Karpas-422 (cell line): ENCODE measurements around the gene FTHL17. TPM values are rescaled to one million over a fixed set of nuclear protein-coding genes. Genes with fewer than 3 reads are reported as not detected.

Experiments used
- DNase-seq: peaks from one replicate; pipeline ENCODE4 v3.0.0-alpha.2; 2015
- H2AFZ ChIP-seq: fragments of 200-600 bp; sonication (generic); 2 replicates; pipeline ENCODE4 v1.6.1; 2014; ENCODE audit warnings: antibody characterized with exemption, low read length, mixed read lengths
- H3K27ac ChIP-seq: fragments of 200-600 bp; sonication (generic); 2 replicates; pipeline ENCODE4 v1.5.1; 2014; ENCODE audit warnings: mild to moderate bottlenecking, low read length, moderate library complexity
- H3K27me3 ChIP-seq: fragments of 200-600 bp; sonication (generic); 2 replicates; pipeline ENCODE4 v1.6.1; 2014; ENCODE audit warnings: low read length, mixed read lengths
- H3K36me3 ChIP-seq: fragments of 200-600 bp; sonication (generic); 2 replicates; pipeline ENCODE4 v1.6.1; 2014; ENCODE audit warnings: low read length, mixed read lengths; ENCODE audit not compliant: insufficient read depth
- H3K4me1 ChIP-seq: fragments of 200-600 bp; sonication (generic); 2 replicates; pipeline ENCODE4 v1.6.1; 2014; ENCODE audit warnings: mild to moderate bottlenecking, low read length, mixed read lengths
- H3K4me2 ChIP-seq: fragments of 200-600 bp; sonication (generic); 2 replicates; pipeline ENCODE4 v1.6.1; 2014; ENCODE audit warnings: low read length, low read depth, mild to moderate bottlenecking; ENCODE audit not compliant: poor library complexity, severe bottlenecking
- H3K4me3 ChIP-seq: fragments of 200-600 bp; sonication (generic); 2 replicates; pipeline ENCODE4 v1.5.1; 2014; ENCODE audit warnings: mild to moderate bottlenecking, antibody characterized with exemption, low read length, mixed read lengths
- H3K79me2 ChIP-seq: fragments of 200-600 bp; sonication (generic); 2 replicates; pipeline ENCODE4 v1.6.1; 2014; ENCODE audit warnings: mild to moderate bottlenecking, low read length, mixed read lengths
- H3K9ac ChIP-seq: fragments of 200-600 bp; sonication (generic); 2 replicates; pipeline ENCODE4 v1.6.0; 2014; ENCODE audit warnings: low read length
- H3K9me2 ChIP-seq: fragments of 200-600 bp; sonication (generic), shearing (Covaris generic); replicated peaks from 2 replicates; pipeline ENCODE4 v1.6.0; 2014; ENCODE audit warnings: mild to moderate bottlenecking, low read length, moderate library complexity; ENCODE audit not compliant: insufficient read depth
- H3K9me3 ChIP-seq: fragments of 300-700, 200-600 bp; sonication (generic); 2 replicates; pipeline ENCODE4 v1.6.1; 2014; ENCODE audit warnings: low read length, mixed read lengths
- H4K20me1 ChIP-seq: fragments of 200-600 bp; sonication (generic); 2 replicates; pipeline ENCODE4 v1.6.1; 2014; ENCODE audit warnings: mild to moderate bottlenecking, antibody characterized with exemption, low read length, low read depth; ENCODE audit not compliant: insufficient read depth
- total RNA-seq: library from RNA; depleted of rRNA; stranded (reverse); fragments of >200 nt; shearing (Covaris generic); gene quantifications from 2 replicates; pipeline ENCODE4 v1.2.3, GENCODE V29; 2014; ENCODE audit warnings: low replicate concordance; rRNA removed

FTHL17 gene
- not detected in 2 replicates for total RNA-seq

DNA sequence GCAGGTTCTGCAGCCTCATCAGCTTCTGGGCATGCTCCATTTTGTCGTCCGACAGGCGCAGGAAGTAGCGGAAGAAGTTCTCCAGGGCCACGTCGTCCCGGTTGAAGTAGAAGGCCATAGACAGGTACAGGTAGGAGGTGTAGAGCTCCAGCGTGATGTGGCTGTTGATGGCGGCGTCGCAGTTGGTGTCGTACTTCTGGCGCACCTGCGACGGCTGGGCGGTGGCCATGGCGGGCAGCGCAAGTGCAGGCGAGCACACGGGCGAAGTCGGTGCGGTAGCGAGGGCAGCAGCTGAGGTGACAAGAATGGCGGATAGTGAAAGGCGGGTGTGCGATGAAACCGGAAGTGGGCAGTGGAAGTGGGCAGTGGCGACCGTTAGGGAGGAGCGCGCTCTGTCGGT, at the start of gene FTHL17:
FTHL17 (minus strand) TSS at position 317 of the 400 bp plus-strand sequence; CDS start at position 229, 88 bp downstream.
- no peaks in the 10 kb centered on the region for H3K9me2 ChIP-seq
- H3K4me1 ChIP-seq, result no peaks in the 10 kb centered on the region
- no peaks in the 10 kb centered on the region for H3K79me2 ChIP-seq
- H3K9ac ChIP-seq, result no peak within 1 kb of the TSS
- H2AFZ ChIP-seq, result no peak within 1 kb of the TSS
- no peaks in the 10 kb centered on the region for H4K20me1 ChIP-seq
- no peak within 1 kb of the TSS for H3K4me3 ChIP-seq
- H3K9me3 ChIP-seq, result peaks cover 6% of the 10 kb centered on the region
- H3K4me2 ChIP-seq, result no peak within 1 kb of the TSS
- H3K27me3 ChIP-seq, result no peaks in the 10 kb centered on the region
- no peak for DNase-seq
- no peaks in the 10 kb centered on the region for H3K36me3 ChIP-seq
- H3K27ac ChIP-seq, result no peak within 1 kb of the TSS

- DNase-seq, result no peak
- no peak overlapping the region for H3K9ac ChIP-seq
Measured at GRCh38 chrX:31117266-31117665, 45.4 kb upstream of the FTHL17 start.

DNA sequence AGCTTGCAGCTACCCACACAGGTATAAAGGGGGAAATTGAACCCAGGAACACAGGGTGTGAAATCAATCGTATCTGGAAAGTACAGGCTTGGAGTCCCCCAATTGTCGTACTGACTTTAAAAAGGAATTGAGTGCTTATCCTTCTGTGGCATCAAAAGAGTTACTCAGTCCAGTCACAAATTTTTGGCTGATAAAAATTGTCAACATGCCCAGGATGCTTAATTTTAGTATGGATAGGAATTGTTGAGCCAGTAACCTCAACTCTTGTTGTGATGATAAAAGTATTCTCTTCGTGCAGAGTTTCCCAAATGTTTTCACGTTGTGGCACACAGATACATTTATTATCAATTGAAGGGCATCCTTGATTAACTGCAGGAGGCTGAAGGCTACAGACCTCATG, 43.6 kb upstream of the FTHL17 start:
- Histone ChIP-seq H3K9ac (no peak overlapping the region), H3K27me3 (no peaks in the 10 kb centered on the region), H3K27ac (no peak overlapping the region), H3K36me3 (no peaks in the 10 kb centered on the region), H3K4me1 (no peaks in the 10 kb centered on the region), H3K4me2 (no peak overlapping the region), H4K20me1 (no peaks in the 10 kb centered on the region), H3K9me3 (no peaks in the 10 kb centered on the region; the same call in 1 of the 2 replicates), H3K9me2 (no peaks in the 10 kb centered on the region), H2AFZ (no peak overlapping the region), H3K79me2 (no peaks in the 10 kb centered on the region), H3K4me3 (no peak overlapping the region)
- no peak for DNase-seq

More at GRCh38 chrX:31117266-31117665, 45.4 kb upstream of the FTHL17 start:
- Histone ChIP-seq H3K9me3 (no peaks in the 10 kb centered on the region; the same call in 1 of the 2 replicates), H3K27ac (no peak overlapping the region), H3K4me3 (no peak overlapping the region), H3K27me3 (no peaks in the 10 kb centered on the region), H4K20me1 (no peaks in the 10 kb centered on the region), H3K36me3 (no peaks in the 10 kb centered on the region), H3K79me2 (no peaks in the 10 kb centered on the region), H3K4me1 (no peaks in the 10 kb centered on the region), H3K9me2 (no peaks in the 10 kb centered on the region), H3K4me2 (no peak overlapping the region), H2AFZ (no peak overlapping the region)

- H4K20me1 ChIP-seq, result no peaks in the 10 kb centered on the region
- H3K27me3 ChIP-seq, result no peaks in the 10 kb centered on the region
- H3K79me2 ChIP-seq, result no peaks in the 10 kb centered on the region
- H3K9ac ChIP-seq, result no peak overlapping the region
- H3K9me2 ChIP-seq, result no peaks in the 10 kb centered on the region
- H3K4me1 ChIP-seq, result no peaks in the 10 kb centered on the region
- no peak overlapping the region for H3K4me3 ChIP-seq
- no peak for DNase-seq
- no peak overlapping the region for H3K27ac ChIP-seq
- no peaks in the 10 kb centered on the region; the same call in 1 of the 2 replicates for H3K9me3 ChIP-seq
- H2AFZ ChIP-seq, result no peak overlapping the region
- no peak overlapping the region for H3K4me2 ChIP-seq
- H3K36me3 ChIP-seq, result no peaks in the 10 kb centered on the region
Measured at GRCh38 chrX:31114858-31115257, 43.0 kb upstream of the FTHL17 start.

- H3K27ac ChIP-seq, result no peak overlapping the region
- H3K4me1 ChIP-seq, result no peaks in the 10 kb centered on the region
- H3K4me3 ChIP-seq, result no peak overlapping the region
- no peaks in the 10 kb centered on the region for H3K9me2 ChIP-seq
- DNase-seq, result no peak
- H4K20me1 ChIP-seq, result no peaks in the 10 kb centered on the region
- H3K36me3 ChIP-seq, result no peaks in the 10 kb centered on the region
- H3K9ac ChIP-seq, result no peak overlapping the region
- no peaks in the 10 kb centered on the region for H3K79me2 ChIP-seq
- H3K27me3 ChIP-seq, result no peaks in the 10 kb centered on the region
- H3K4me2 ChIP-seq, result no peak overlapping the region
- no peak overlapping the region for H2AFZ ChIP-seq
- H3K9me3 ChIP-seq, result peaks cover 4% of the 10 kb centered on the region; the same call in 1 of the 2 replicates
Measured at GRCh38 chrX:31112226-31112999, 40.6 kb upstream of the FTHL17 start.

DNA sequence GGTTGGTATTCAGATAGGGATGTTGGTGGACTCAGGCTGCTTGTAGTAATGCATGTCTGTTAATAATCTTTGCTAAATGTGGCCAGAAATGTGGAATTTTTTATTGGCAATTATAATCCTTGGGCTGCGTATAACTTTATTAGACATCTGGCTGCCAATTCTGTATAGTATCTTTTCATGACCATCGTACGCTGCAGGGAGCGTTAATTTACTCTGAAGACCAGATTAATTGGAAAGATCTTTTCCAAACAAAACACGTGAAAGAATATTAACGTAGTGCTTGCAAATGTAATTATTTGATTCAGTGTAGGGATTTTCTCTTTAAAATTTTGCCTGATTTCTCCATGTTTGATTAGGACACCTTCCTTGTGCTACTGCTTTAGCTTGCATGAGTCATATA, 38.8 kb upstream of the FTHL17 start:
- Histone ChIP-seq H3K79me2 (no peaks in the 10 kb centered on the region), H2AFZ (no peak overlapping the region), H3K27ac (no peak overlapping the region), H3K27me3 (no peaks in the 10 kb centered on the region), H3K9me3 (peaks cover 4% of the 10 kb centered on the region; the same call in 1 of the 2 replicates), H4K20me1 (no peaks in the 10 kb centered on the region), H3K9me2 (no peaks in the 10 kb centered on the region), H3K4me2 (no peak overlapping the region), H3K4me1 (no peaks in the 10 kb centered on the region), H3K9ac (no peak overlapping the region), H3K36me3 (no peaks in the 10 kb centered on the region), H3K4me3 (no peak overlapping the region)
- DNase-seq, result no peak

- Histone ChIP-seq H3K27me3 (no peaks in the 10 kb centered on the region), H2AFZ (no peak overlapping the region), H3K4me2 (no peak overlapping the region), H3K9me3 (peaks cover 4% of the 10 kb centered on the region; the same call in 1 of the 2 replicates), H3K9me2 (no peaks in the 10 kb centered on the region), H4K20me1 (no peaks in the 10 kb centered on the region), H3K79me2 (no peaks in the 10 kb centered on the region), H3K27ac (no peak overlapping the region), H3K4me1 (no peaks in the 10 kb centered on the region), H3K4me3 (no peak overlapping the region), H3K9ac (no peak overlapping the region), H3K36me3 (no peaks in the 10 kb centered on the region)
- no peak for DNase-seq
Measured at GRCh38 chrX:31099536-31100090, 27.8 kb upstream of the FTHL17 start.

GRCh38 chrX:31098079-31098478, 26.2 kb upstream of the FTHL17 start:
- Histone ChIP-seq H2AFZ (no peak overlapping the region), H3K4me3 (no peak overlapping the region), H4K20me1 (no peaks in the 10 kb centered on the region), H3K9me2 (no peaks in the 10 kb centered on the region), H3K4me2 (no peak overlapping the region), H3K9me3 (peaks cover 4% of the 10 kb centered on the region; the same call in 1 of the 2 replicates), H3K36me3 (no peaks in the 10 kb centered on the region), H3K27ac (no peak overlapping the region), H3K27me3 (no peaks in the 10 kb centered on the region), H3K4me1 (no peaks in the 10 kb centered on the region), H3K9ac (no peak overlapping the region), H3K79me2 (no peaks in the 10 kb centered on the region)
- no peak for DNase-seq
